ENCODE results near the gene ADGRG4.

GRCh38 chrX:136438192-136438591 is 137.4 kb downstream of the ADGRG4 start:
- TF ChIP-seq, protein P1, sequence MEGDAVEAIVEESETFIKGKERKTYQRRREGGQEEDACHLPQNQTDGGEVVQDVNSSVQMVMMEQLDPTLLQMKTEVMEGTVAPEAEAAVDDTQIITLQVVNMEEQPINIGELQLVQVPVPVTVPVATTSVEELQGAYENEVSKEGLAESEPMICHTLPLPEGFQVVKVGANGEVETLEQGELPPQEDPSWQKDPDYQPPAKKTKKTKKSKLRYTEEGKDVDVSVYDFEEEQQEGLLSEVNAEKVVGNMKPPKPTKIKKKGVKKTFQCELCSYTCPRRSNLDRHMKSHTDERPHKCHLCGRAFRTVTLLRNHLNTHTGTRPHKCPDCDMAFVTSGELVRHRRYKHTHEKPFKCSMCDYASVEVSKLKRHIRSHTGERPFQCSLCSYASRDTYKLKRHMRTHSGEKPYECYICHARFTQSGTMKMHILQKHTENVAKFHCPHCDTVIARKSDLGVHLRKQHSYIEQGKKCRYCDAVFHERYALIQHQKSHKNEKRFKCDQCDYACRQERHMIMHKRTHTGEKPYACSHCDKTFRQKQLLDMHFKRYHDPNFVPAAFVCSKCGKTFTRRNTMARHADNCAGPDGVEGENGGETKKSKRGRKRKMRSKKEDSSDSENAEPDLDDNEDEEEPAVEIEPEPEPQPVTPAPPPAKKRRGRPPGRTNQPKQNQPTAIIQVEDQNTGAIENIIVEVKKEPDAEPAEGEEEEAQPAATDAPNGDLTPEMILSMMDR (IDR thresholded peaks at IDR 0.05), result no peak
- TF ChIP-seq POLR2A (IDR thresholded peaks at IDR 0.05), result no peak
- TF ChIP-seq EP300 (IDR thresholded peaks at IDR 0.05), result no peak

Measured in suprapubic skin (tissue), 3 donors.